Muscle layer of colon (tissue), 2 donors: ENCODE results near the gene EDIL3.
A peak's percentile ranks its signal among the peaks of the same experiment; 100 is the strongest.
"Not testable (repeated sequence)": the region's sequence is repeated elsewhere in the genome, so short reads cannot be mapped to it uniquely, and the experiment has no call there.

Source experiments
- H3K27ac ChIP-seq: one replicate; pipeline ENCODE4 v1.7.0; 2013; ENCODE audit warnings: low read depth, mild to moderate bottlenecking, low read length, moderate library complexity
- H3K27me3 ChIP-seq, 2 donors: one replicate each; pipeline ENCODE4 v1.7.0; 2013; ENCODE audit warnings: low read length in 2 of 2, mild to moderate bottlenecking in 2 of 2; ENCODE audit not compliant: insufficient read depth in 2 of 2, control insufficient read depth in 1 of 2
- H3K36me3 ChIP-seq: one replicate; pipeline ENCODE4 v1.7.0; 2013; ENCODE audit warnings: mild to moderate bottlenecking, low read length; ENCODE audit not compliant: insufficient read depth
- H3K4me1 ChIP-seq: one replicate; pipeline ENCODE4 v1.7.0; 2013; ENCODE audit warnings: mild to moderate bottlenecking, low read length; ENCODE audit not compliant: insufficient read depth
- H3K4me3 ChIP-seq, 2 donors: one replicate each; pipeline ENCODE4 v1.7.0; 2013; ENCODE audit warnings: low read length in 2 of 2, low read depth in 1 of 2, mild to moderate bottlenecking in 1 of 2, moderate library complexity in 1 of 2
- H3K9ac ChIP-seq: one replicate; pipeline ENCODE4 v1.7.0; 2013; ENCODE audit warnings: low read length
- H3K9me3 ChIP-seq: one replicate; pipeline ENCODE4 v1.7.0; 2013; ENCODE audit warnings: mild to moderate bottlenecking, low read length
- donor health status: abdominal sarcoma.
- donor health status: Adenocarcinoma of cecum.

EDIL3 gene

DNA sequence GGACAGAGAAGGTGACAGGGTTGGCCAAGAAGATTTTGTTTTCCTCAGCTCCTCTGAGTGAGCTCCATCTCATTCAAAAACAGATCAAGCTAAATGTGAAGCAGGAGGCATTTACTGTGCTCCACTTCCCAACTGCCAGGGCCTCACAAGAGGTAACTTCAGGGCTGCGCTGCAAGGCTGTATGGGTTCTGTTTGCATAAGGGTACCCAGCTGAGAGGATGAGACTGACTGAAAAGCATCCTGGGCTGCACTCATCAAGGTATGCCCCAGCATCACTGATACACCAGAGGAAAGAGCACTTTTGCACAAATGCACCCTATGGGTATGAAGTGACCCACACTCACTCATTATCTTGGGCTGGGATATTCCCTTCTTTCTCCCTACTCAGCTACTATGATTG, 347.8 kb downstream of the EDIL3 start:
- Histone ChIP-seq H3K27me3 (no peaks in the 10 kb centered on the region), H3K9ac (no peak overlapping the region), H3K36me3 (no peaks in the 10 kb centered on the region), H3K4me3 (no peak overlapping the region), H3K27ac (no peak overlapping the region), H3K4me1 (no peaks in the 10 kb centered on the region), H3K9me3 (no peaks in the 10 kb centered on the region)

DNA sequence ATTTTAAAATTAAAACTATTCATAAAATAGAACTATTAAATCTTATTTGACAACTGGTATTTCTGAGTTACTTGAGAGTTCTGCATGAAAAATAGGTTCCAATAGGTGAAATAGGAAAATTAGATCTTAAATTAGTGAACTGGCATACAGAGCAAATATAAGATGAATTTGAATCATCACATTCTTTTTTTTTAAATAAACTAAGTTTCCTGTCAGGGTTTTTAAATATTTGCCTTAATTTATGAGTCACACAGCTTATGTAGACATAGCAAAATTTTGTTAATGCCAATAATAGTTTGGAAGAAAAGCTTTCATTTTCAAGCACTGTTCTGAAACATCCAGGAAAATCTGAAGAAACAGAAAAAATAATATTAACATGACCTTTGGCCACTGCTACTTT, 352.4 kb downstream of the EDIL3 start:
- no peak overlapping the region for H3K27ac ChIP-seq
- no peaks in the 10 kb centered on the region for H3K9me3 ChIP-seq
- H3K9ac ChIP-seq, result no peak overlapping the region
- no peaks in the 10 kb centered on the region for H3K4me1 ChIP-seq
- no peak overlapping the region for H3K4me3 ChIP-seq
- no peaks in the 10 kb centered on the region for H3K27me3 ChIP-seq
- no peaks in the 10 kb centered on the region for H3K36me3 ChIP-seq

DNA sequence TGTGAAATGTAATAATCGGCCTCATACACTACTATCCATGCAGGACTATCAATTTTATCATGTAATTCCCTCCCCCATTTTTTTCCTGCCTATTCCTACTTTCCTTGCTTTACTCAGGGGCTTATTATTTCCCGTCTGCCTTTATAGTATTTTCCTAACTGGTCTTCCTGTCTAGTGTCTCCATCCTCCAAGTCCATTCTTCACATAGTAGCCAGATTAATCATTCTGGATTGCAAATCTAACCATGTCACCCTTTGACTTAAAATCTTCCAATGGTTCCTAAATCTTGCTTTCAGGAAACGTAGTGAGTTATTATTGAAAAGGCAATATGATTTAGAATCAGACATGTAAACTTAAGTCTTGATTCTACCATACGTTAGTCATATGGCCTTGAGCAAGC, 356.6 kb downstream of the EDIL3 start:
- H3K4me3 ChIP-seq, result no peak overlapping the region
- no peak overlapping the region for H3K9ac ChIP-seq

DNA sequence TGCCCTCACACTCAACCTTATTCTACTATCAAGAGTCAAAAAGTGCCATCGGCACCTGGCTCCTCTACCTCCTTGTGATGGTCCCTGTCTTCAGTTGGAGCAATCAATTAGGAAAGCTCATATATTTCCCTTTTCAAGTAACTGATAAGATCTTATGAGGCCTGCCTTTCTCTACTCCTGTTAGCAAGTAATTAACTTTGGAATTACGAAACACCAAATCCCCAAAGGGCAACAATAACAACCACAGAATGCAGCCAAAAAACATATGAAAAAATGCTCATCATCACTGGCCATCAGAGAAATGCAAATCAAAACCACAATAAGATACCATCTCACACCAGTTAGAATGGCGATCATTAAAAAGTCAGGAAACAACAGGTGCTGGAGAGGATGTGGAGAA, 366.2 kb downstream of the EDIL3 start:
- Histone ChIP-seq H3K27ac (peak overlapping the region; percentile 63), H3K4me1 (peaks cover 24% of the 10 kb centered on the region)
- H3K36me3 ChIP-seq, H3K9me3 ChIP-seq, H3K27me3 ChIP-seq, H3K9ac ChIP-seq, H3K4me3 ChIP-seq: not testable (repeated sequence)

More for the DNA sequence above, 356.6 kb downstream of the EDIL3 start:
- no peaks in the 10 kb centered on the region for H3K9me3 ChIP-seq
- no peak overlapping the region for H3K27ac ChIP-seq
- H3K4me1 ChIP-seq, result no peaks in the 10 kb centered on the region
- H3K27me3 ChIP-seq, result no peaks in the 10 kb centered on the region
- no peaks in the 10 kb centered on the region for H3K36me3 ChIP-seq

DNA sequence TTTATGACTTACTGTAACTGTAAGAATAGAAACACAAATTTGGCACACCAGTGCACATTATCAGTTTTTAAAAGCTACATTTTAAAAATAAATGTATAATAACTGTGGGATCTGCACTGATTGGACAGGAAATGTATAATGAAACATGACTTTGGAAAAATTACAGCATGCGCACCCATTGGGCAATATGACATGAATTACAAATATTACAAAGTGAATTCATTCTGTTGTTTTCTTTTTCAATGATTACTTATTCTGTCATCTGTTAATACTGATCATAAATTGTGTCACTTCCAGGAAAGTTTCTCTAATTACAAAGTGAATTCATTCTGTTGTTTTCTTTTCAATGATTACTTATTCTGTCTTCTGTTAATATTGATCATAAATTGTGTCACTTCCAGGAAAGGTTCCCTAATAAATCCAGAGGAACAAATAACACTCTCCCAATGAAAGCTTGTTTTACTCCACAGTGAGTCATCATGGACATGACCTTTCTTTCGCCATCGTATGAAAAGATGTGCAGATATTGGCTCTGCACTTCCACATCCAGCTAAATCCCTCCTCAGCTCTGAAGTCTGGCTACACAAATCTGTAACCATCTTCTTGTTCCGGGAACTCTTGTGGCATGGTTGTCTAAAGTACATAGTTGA, 367.0 kb downstream of the EDIL3 start:
- no peaks in the 10 kb centered on the region for H3K9me3 ChIP-seq
- peak overlapping the region; percentile 63 for H3K27ac ChIP-seq
- no peaks in the 10 kb centered on the region for H3K27me3 ChIP-seq

DNA sequence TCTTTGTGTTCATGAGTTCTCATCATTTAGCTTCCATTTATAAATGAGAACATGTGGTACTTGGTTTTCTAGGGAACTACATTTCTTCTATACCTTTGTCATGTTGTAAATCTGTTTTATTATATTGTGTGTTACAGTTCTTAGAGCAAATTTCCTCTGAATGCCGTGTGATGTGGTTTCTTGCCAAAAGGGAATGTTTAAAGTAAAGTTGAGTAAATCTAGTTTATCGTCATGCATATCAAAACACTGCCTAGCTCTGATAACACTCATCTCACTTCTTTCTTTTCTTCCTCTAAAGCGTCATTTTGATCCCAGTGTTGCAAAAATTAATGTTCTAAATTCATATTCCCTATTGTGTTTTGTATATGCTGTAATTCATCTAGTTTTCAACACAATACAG, 368.6 kb downstream of the EDIL3 start:
- Histone ChIP-seq H3K9ac (no peak overlapping the region), H3K9me3 (no peaks in the 10 kb centered on the region), H3K36me3 (no peaks in the 10 kb centered on the region), H3K4me3 (no peak overlapping the region), H3K27me3 (no peaks in the 10 kb centered on the region), H3K27ac (no peak overlapping the region), H3K4me1 (peaks cover 24% of the 10 kb centered on the region)

More for the DNA sequence above, 367.0 kb downstream of the EDIL3 start:
- Histone ChIP-seq H3K4me3 (no peak overlapping the region), H3K36me3 (no peaks in the 10 kb centered on the region), H3K4me1 (peaks cover 24% of the 10 kb centered on the region), H3K9ac (no peak overlapping the region)

DNA sequence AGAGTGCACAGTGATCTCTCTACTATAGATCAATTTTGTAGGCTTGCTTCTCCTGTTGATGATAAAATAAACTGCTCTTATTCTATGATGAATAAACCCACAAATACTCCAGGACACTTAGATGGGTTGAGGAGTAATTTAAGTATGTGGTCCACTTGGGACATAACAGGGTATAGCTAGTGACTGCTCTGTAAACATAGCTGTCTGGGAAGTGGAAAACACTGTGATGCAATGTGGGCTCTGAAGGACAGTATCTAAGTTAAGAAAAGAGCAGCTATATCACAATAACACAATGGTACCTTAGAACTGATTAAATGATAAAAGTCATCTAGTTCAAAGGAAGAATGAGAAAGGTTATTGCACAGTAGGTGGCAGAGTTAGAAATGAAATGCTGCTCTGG, 369.7 kb downstream of the EDIL3 start:
- Histone ChIP-seq H3K27me3 (no peaks in the 10 kb centered on the region), H3K36me3 (no peaks in the 10 kb centered on the region), H3K9me3 (no peaks in the 10 kb centered on the region), H3K4me1 (peaks cover 24% of the 10 kb centered on the region), H3K4me3 (no peak overlapping the region), H3K27ac (peak overlapping the region; percentile 14), H3K9ac (no peak overlapping the region)

DNA sequence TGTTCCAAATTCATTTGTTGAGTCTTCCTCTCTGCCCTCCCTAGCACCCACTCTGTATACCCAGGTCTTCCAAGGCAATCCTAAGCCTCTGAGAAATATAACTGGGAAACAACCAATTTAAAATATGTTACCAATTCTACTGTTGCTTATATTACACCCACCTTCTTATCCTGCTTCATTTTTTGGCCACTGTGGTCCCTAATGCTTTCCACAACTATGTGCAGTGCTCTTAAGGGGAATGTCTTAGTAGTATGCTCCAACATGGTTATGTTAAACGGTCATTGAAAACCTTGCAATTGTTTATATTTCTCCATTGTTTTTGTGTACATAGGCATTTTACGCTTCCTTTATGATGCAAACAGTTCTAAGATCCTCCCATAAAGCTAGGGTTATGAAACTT, 390.9 kb downstream of the EDIL3 start:
- H3K36me3 ChIP-seq, result no peaks in the 10 kb centered on the region

DNA sequence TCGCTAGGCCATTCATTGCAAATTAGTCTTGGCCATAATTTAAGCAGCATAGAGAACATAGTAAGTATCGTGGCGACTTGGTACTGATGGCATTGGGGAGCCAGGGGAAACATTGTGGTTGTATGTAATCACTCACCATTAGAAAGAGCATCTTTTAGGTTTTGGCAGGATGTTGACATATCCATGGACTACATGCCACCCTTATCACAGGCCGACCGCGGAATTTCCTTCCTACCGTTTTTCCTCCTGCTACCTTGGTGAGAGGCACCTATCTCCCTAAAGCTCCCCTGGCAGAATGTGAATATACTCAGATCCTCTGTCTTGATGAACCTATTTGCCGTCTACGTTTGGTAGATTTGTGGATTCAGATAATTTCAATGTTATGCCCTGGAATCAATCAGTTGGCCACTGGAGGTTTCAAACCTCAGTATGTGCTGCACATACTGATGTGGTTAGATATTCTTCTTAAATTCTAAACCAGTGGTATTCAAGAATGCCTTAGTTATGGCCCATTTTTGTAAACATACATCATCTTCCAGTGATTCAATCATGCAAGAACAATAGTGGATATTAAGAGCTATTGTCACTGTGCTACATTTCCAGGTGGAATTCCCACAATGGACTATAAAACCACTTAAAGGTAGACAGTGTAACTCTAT, 393.0 kb downstream of the EDIL3 start:
- Histone ChIP-seq H3K9me3 (no peaks in the 10 kb centered on the region), H3K4me1 (no peaks in the 10 kb centered on the region), H3K27me3 (no peaks in the 10 kb centered on the region), H3K36me3 (no peaks in the 10 kb centered on the region), H3K4me3 (no peak overlapping the region), H3K27ac (no peak overlapping the region), H3K9ac (no peak overlapping the region)

More for the DNA sequence above, 390.9 kb downstream of the EDIL3 start:
- no peak overlapping the region for H3K27ac ChIP-seq
- no peaks in the 10 kb centered on the region for H3K9me3 ChIP-seq
- H3K4me3 ChIP-seq, result no peak overlapping the region
- no peaks in the 10 kb centered on the region for H3K4me1 ChIP-seq
- no peak overlapping the region for H3K9ac ChIP-seq
- H3K27me3 ChIP-seq, result no peaks in the 10 kb centered on the region

DNA sequence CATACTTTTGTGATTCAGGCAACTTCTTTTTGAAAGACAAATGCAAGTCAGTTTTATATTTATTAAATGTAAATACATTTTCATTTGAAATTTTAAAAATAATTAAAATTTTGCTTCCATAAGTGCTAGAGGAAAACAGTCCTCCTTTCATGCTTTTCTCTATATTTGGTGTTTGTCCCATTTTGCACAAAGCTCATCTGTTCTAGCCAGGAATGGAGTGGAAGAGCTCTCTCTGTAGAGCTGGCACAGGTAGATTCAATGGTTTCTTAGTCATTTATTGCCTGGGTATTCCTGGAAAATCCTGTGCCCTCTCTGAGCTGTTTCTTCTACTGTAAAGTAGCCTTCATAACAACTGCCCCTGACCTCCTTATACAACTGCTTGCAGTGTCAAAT, 396.4 kb downstream of the EDIL3 start:
- H3K27ac ChIP-seq, result no peak overlapping the region
- no peaks in the 10 kb centered on the region for H3K36me3 ChIP-seq
- H3K9me3 ChIP-seq, result no peaks in the 10 kb centered on the region
- no peaks in the 10 kb centered on the region for H3K27me3 ChIP-seq
- no peak overlapping the region for H3K4me3 ChIP-seq
- H3K4me1 ChIP-seq, result no peaks in the 10 kb centered on the region
- H3K9ac ChIP-seq, result no peak overlapping the region

DNA sequence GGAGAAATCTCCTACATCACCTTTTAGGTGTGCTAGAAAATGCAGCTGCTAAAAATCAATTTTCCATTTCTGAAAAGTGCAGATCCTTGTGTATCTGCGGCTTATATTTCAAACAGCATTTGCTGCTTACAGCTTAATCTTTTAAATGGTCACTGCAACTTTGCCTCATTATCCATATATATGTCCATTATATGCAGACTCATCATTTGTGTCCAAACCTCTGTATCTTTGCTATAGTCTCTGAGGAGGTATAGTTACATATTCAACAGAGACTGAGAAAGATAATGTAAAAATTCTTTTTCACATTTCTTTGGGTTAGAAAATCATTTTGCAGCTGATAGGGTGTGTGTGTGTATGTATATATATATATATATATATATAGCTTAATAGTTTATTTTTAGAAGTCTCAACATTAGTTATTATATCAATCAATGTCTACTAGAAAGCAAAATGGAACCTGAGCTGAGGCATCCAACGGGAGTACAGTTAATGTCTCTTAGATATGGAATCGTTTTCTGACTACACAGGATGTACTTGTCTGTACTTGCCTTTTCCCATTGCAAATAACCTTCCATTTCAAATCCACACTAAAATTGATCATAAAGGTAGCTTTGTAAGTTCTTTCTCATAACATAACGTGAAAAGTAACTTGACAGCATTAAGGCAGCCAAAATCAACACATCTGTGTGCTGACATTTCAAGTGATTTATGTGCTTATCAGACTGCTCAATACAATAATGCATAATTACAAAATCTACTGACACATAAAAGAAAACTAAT, 397.0 kb downstream of the EDIL3 start:
- Histone ChIP-seq H3K4me1 (no peaks in the 10 kb centered on the region), H3K27me3 (no peaks in the 10 kb centered on the region), H3K9ac (no peak overlapping the region), H3K9me3 (no peaks in the 10 kb centered on the region), H3K36me3 (no peaks in the 10 kb centered on the region), H3K4me3 (no peak overlapping the region), H3K27ac (no peak overlapping the region)
